ENCODE results near the gene PRSS1.
"Not testable (repeated sequence)": the region's sequence is repeated elsewhere in the genome, so short reads cannot be mapped to it uniquely, and the experiment has no call there.

The PRSS1 gene

DNA sequence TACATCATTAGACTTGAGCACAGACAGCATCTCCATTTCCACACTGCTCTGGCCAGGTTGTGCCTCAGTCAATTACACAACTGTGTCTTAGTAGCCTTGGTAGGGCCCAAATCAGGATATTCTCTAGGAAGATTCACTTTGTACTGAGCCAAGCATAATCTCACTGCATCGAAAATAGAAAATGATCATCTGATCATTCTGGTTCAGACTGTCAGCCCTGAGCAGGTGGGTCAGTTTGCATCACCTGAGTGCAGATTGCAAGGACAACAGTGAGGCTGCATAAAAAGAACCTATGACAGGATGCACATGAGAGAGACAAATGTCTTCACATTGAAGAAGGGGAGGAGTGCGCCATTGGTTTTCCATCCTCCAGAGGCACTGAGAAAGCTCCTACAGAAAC lies 862 bp upstream of the PRSS1 start:
- not testable (repeated sequence) for DNase-seq

DNA sequence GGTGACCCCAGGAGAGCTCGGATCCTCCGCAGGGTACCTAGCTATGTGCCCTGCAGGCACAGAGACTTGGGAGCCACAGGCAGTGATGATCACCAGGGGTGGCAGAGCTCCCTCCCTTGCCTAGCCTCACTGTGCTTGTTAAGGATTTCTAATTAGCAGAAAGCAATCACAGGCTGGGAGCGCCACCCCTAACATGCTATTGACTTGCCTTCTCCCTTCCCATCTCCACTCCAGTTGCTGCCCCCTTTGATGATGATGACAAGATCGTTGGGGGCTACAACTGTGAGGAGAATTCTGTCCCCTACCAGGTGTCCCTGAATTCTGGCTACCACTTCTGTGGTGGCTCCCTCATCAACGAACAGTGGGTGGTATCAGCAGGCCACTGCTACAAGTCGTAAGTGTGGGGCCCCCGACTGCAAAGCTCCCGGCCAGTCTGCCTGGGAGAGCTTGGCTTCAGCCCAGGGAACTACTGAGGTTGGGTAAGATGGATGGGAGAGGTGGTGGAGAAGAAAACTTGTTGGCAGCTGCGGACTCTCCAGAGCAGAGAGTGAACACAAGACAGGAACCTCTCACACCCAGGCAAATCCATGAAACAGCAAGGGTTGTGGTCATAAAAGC lies 1.2 kb downstream of the PRSS1 start:
- no peak for DNase-seq

DNA sequence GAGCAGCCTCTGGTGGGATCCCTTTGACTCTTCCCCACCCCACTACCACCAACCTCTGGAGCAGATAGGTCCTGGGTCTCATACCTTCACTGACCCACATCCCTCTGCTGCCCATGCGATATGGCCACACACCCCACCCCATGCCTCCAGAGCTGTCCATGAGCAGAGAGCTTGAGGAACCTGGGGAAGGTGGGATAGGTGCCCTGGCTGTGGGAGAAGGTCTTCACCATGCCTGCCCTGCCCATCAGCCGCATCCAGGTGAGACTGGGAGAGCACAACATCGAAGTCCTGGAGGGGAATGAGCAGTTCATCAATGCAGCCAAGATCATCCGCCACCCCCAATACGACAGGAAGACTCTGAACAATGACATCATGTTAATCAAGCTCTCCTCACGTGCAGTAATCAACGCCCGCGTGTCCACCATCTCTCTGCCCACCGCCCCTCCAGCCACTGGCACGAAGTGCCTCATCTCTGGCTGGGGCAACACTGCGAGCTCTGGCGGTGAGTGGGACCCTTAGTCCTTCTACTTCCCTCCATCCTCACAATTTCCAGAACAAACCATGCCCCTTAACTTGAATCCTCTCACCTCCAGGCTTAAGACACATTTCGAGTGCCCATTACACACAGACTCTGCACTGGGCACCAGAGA lies 2.4 kb downstream of the PRSS1 start:
- not testable (repeated sequence) for DNase-seq

DNA sequence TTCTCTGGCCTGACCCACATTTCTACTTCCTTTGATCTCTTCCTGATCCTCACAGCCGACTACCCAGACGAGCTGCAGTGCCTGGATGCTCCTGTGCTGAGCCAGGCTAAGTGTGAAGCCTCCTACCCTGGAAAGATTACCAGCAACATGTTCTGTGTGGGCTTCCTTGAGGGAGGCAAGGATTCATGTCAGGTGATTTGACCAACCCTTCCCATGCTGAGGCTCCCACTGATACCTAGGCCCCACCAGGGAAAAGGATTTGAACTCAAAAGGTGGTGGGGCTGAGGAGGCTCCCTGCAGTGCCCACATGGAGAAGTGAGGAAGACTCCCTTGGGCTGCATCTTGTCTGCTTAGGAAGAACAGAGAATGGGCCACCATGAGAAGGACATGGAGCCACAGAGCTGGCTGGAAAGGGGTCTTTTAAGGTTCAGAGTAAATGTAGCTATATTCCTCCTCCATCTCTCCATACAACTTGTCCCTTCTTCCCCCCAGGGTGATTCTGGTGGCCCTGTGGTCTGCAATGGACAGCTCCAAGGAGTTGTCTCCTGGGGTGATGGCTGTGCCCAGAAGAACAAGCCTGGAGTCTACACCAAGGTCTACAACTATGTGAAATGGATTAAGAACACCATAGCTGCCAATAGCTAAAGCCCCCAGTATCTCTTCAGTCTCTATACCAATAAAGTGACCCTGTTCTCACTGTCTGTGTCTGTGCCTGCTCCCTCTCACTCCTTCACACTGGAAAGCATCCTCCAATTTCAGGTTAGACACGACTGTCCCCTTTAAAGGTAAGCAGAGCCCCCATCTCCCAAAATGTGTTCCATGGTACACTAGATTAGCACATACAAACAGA lies 3.3 kb downstream of the PRSS1 start:
- no peak for DNase-seq

DNA sequence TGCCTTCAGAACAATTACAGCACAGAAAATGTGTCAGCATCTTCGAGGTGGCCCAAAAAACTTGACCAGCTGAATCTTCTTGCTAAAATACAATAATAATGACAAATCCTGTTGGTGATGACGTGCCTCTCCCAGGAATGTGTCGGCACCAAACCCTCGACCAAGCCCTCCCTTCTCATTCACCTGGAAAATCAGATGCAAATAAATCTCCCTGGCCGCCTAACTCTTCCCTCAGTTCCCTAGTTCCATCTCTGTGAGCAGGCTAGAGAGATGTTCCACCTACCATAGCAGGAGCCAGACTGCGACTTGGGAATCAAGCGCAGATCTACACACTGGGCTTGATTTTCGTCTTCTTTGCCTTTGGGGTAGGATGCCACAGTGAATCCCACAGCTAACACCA lies 4.1 kb downstream of the PRSS1 start:
- no peak for DNase-seq

DNA sequence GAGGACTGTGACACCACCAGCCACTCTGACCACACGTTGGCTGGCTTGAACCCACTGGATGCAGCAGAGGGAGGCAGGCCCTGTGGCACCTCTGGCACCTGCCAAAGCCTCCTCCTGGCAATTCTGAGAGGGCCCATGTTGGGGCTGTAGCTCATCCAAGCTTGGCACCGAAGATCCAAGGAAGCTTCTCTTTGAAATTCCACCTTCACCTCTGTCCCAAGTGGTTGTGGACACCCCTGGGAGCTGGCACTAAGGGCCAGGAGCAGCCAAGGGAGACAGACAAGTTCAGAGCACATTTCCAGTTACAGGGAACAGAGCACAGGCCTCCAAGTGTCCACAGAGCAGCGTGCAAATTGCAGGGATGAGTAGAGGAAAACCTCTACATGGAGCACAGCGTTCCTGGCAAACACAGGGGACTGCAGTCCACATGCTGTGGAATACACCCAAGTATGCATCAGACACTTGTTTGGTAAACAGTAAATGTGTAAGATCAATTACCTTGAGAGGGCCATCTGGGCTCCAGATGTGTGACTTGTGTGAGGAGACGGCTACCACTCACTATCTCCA lies 4.7 kb downstream of the PRSS1 start:
- not testable (repeated sequence) for DNase-seq

DNA sequence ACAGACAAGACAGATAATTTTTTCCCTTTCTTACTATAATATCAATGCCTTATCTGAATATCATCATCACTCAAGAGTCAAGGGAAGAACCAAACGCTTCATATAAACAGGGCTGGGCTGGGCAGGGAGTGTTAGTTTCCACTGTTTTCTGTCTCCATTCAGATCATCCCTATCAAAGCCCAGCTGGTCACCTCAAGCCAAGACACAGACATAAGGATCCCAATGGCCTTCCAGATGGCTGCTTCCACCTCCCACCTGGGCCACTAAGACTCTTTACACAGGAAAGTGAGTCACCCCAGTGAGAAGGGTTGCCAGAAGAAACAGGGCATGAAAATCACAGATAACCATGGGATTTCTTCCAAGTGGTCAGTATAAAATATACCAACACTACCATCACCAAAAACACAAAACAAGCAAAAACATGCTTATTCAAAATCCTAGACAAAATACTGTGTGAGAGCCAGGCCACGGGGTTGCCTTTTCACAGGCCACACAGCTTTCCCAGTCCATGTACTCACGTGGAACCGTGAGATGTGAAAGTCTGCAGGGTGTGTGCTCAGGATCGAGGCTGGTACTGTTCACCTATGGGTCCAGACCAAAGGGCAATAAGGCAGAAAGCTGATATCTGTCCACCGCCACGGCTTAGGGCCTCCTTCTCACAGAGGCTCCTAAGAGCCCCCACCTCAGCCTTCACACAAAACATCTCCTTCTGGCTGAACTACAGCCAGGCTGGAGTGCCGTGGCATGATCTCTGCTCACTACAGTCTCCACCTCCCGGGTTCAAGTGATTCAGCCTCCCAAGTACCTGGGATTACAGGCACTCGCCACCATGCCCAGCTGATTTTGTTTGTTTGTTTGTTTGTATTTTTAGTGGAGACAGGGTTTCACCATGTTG lies 5.7 kb downstream of the PRSS1 start:
- no peak for DNase-seq

DNA sequence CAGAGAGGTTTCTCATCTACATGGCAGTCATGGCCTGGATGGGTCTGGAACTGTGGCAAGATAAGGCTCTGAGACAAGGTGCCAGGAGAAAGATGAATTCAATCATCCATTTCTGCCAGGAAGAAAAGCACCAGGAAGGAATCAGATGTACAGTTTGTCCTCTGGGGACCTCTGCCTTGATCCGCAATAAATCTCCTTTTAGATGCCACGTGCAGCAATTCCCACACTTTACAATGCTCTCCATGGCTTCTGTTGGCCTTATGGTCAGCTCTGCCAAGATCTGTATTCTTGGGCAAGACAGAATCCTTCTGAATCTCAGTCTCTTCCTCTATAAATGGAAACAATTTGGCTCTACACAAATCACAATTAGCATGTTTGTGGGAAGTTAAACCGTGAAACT lies 9.0 kb downstream of the PRSS1 start:
- DNase-seq: not testable (repeated sequence)

DNA sequence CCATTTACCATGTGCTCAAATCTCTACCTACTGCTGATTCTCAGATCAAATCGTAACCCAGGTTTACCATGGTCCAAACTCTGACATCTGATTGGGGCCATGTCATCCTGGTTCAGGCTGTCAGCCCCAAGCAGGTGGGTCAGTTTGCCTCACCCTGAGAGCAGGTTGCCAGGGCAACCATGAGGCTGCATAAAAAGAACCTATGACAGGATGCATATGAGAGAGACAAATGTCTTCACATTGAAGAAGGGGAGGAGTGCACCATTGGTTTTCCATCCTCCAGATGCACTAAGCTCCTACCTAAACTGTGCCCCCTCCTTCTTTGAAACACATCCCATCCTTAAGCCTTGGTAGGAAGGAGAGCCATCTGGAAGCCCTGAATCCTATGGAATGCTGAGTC lies 10.2 kb downstream of the PRSS1 start:
- no peak for DNase-seq

DNA sequence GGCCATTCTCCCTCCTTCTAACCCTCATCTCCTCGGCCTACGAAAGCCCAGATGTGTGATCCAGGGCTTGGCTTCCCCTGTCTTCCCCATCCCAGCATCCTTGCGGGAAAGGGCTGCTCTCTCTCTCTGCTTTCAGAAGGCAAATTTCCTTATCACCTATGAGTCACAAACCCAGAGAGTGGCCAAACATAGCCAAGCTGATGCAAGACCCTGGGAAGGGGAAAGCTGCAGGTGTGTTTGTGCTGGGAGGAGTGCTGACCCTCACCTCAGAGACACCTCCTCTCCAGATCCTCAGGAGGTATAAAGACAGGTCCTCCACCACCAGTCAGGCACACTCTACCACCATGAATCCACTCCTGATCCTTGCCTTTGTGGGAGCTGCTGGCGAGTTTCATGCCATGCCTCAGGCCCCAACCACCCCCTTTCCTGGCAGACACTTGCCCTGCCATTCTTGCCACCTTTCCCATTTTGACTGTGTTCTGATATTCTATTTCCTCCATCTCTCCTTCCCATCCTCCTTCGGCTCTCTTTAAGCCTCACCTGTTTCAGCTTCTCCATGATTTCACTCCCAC lies 10.9 kb downstream of the PRSS1 start:
- DNase-seq: no peak

DNA sequence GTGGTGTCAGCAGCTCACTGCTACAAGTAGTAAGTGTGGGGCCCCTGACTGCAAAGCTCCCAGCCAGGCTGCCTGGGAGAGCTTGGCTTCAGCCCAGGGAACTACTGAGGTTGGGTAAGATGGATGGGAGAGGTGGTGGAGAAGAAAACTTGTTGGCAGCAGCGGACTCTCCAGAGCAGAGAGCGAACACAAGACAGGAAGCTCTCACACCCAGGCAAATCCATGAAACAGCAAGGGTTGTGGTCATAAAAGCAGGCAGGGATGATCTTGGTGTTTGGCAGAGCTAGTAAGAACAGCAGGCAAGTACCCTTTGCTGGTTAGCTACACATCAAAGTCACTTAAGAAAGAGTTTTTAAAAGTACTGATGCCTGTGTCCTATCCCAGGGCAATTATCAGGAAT lies 12.3 kb downstream of the PRSS1 start:
- DNase-seq: not testable (repeated sequence)

DNA sequence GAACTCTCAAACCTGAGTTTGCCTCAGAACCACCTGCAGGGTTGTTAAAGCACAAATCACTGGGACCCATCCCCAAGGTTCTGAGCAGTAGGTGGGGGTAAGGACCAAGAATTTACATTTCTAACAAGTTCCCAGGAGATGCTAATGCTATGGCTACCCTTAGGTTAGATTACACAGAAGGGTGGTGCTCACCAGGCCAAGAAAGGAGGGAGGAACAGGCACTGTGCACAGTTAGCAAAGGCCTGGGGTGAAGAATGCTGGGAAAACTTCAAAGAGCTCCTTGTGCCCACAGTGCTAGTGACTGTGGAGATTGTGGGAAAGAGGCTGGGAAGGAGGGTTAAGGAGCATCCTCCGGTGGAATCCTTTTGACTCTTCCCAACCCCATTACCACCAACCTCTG lies 12.8 kb downstream of the PRSS1 start:
- DNase-seq: no peak

DNA sequence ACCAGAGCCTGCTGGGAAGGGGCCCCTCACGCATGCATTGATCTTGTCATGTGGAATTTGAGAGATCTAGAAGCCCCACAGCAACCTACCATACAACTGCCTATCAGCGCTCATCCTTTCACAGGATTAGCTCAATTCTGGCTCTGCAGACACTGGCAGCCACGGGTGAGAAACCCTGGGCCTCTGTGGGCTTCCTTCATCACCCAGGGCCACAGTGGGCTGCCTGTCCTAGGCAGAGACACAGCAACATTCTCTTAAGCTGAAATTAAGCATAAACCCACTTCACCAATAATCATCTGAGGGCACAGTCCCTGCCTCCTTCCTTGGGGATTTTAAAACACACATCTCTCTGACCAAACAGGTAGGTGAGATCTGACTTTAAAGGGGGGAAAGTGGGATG lies 18.2 kb downstream of the PRSS1 start:
- no peak for DNase-seq

DNA sequence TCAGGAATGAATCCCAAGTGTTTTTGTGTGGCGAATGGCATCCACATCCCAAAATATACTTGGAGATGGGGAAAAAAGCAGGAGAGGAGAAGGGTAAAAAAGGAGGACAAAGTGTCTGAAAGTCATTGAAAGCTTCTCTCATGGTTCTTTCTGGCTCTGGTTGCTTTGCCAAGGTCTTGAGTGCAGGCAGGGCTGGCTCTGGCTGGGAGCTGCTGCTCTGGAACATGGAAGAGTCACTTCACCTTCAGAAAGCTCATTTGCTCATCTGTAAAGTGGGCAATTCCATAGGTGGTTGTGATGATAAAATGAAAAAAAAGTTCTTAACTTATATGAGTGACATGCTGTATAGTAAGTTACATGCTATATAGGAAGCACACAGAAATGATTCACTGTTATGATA lies 18.6 kb downstream of the PRSS1 start:
- DNase-seq: no peak

DNA sequence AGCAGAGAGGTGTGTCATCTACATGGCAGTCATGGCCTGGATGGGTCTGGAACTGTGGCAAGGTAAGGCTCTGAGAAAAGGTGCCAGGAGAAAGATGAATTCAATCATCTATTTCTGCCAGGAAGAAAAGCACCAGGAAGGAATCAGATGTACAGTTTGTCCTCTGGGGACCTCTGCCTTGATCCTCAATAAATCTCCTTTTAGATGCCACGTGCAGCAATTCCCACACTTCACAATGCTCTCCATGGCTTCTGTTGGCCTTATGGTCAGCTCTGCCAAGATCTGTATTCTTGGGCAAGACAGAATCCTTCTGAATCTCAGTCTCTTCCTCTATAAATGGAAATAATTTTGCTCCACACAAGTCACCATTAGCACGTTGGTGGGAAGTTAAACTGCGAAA lies 19.6 kb downstream of the PRSS1 start:
- not testable (repeated sequence) for DNase-seq

DNA sequence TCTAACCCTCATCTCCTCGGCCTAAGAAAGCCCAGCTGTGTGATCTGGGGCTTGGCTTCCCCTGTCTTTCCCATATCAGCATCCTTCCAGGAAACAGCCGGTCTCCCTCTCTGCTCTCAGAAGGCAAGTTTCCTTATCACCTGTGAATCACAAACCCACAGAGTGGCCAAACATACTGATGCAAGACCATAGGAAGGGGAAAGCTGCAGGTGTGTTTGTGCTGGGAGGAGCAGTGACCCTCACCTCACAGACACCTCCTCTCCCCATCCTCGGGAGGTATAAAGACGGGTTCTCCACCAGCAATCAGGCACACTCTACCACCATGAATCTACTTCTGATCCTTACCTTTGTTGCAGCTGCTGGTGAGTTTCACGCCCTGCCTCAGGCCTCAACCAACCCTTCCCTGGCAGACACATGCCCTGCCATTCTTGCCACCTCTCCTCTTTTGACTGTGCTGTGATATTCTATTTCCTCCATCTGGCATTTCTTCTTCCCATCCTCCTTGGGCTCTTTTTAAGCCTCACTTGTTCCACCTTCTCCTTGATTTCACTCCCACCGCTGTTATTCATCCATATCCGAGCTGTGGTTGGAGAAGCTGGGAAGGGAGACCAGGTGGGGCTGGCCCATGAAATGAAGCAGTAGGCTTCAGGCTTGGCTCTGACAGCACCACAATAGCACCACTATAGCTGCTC lies 21.5 kb downstream of the PRSS1 start, which contains the start of gene PRSS2:
TSS of gene PRSS2 (plus strand) at position 310 of the 692 bp plus-strand sequence. CDS start at position 323, 13 bp downstream.
- DNase-seq: no peak

DNA sequence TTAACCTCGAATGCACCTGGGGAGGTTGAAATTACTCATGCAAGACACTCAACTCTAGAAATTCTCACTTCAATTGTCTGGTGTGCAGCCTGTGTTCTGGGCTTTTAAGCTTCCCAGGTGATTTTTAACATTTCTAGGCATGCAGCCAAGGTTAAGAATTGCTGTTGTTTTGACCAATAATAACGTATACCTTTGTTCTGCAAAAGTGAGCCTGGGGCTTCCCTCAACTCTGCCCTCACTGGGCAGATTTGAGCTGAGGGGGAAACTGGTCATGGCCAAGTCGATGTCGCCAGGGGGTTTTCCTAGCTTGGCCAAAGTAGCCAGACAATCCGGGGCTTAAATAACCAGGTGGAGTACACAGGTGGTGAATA lies 22.1 kb downstream of the PRSS1 start:
- DNase-seq: peak in 1 of 5 donors; percentile 2

DNA sequence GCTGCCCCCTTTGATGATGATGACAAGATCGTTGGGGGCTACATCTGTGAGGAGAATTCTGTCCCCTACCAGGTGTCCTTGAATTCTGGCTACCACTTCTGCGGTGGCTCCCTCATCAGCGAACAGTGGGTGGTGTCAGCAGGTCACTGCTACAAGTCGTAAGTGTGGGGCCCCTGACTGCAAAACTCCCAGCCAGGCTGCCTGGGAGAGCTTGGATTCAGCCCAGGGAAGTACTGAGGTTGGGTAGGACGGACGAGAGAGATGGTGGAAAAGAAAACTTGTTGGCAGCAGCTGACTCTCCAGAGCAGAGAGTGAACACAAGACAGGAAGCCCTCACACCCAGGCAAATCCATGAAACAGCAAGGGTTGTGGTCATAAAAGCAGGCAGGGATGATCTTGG lies 22.8 kb downstream of the PRSS1 start:
- DNase-seq: no peak

DNA sequence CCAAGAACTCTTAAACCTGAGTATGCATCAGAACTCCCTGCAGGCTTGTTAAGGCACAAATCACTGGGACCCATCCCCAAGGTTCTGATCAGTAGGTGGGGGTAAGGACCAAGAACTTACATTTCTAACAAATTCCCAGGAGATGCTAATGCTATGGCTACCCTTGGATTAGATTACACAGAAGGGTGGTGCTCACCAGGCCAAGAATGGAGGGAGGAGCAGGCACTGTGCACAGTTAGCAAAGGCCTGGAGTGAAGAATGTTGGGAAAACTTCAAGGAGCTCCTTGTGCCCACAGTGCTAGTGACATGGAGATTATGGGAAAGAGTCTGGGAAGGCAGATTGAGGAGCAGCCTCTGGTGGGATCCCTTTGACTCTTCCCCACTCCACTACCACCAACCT lies 23.4 kb downstream of the PRSS1 start:
- no peak for DNase-seq

DNA sequence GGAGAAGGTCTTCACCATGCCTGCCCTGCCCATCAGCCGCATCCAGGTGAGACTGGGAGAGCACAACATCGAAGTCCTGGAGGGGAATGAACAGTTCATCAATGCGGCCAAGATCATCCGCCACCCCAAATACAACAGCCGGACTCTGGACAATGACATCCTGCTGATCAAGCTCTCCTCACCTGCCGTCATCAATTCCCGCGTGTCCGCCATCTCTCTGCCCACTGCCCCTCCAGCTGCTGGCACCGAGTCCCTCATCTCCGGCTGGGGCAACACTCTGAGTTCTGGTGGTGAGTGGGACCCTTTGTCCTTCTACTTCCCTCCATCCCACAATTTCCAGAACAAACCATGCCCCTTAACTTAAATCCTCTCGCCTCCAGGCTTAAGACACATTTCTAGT lies 24.0 kb downstream of the PRSS1 start:
- no peak for DNase-seq

DNA sequence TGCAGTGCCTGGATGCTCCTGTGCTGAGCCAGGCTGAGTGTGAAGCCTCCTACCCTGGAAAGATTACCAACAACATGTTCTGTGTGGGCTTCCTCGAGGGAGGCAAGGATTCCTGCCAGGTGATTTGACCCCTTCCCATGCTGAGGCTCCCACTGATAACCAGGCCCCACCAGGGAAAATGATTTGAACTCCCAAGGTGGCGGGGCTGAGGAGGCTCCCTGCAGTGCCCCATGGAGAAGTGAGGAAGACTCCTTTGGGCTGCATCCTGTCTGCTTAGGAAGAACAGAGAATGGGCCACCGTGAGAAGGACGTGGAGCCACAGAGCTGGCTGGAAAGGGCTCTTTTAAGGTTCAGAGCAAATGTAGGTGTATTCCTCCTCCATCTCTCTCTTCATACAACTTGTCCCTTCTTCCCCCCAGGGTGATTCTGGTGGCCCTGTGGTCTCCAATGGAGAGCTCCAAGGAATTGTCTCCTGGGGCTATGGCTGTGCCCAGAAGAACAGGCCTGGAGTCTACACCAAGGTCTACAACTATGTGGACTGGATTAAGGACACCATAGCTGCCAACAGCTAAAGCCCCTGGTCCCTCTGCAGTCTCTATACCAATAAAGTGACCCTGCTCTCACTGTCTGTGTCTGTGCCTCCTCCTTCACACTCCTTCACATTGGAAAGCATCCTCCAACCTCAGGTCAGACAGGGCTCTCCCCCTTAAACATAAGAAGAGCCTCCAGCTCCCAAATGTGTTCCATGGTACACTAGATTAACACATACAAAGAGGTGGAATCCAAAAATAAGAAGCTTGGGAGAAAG lies 24.9 kb downstream of the PRSS1 start:
- no peak for DNase-seq

All from T-helper 1 cell (primary cell).